H9 (cell line): ENCODE data around the gene GLB1L2. TPM values are rescaled to one million over a fixed set of nuclear protein-coding genes. Genes with fewer than 3 reads are reported as not detected.

Source experiments
- DNase-seq: peaks from one replicate; pipeline ENCODE4 v3.0.0-alpha.2; 2017
- H2AFZ ChIP-seq: one replicate; pipeline ENCODE4 v1.6.1; 2013; ENCODE audit warnings: mild to moderate bottlenecking, low read length, control low read depth, moderate library complexity
- H2AK5ac ChIP-seq: 2 replicates; pipeline ENCODE4 v1.6.1; 2013; ENCODE audit warnings: low read length, control low read depth, mixed read lengths; ENCODE audit not compliant: insufficient read length
- H2BK120ac ChIP-seq: one replicate; pipeline ENCODE4 v1.6.1; 2013; ENCODE audit warnings: low read depth, mild to moderate bottlenecking, low read length, control low read depth, inconsistent platforms; ENCODE audit not compliant: poor library complexity, severe bottlenecking
- H2BK12ac ChIP-seq: 2 replicates; pipeline ENCODE4 v1.6.1; 2013; ENCODE audit warnings: low read length, control low read depth, mixed read lengths, low read depth; ENCODE audit not compliant: insufficient read length
- H2BK15ac ChIP-seq: 2 replicates; pipeline ENCODE4 v1.6.1; 2013; ENCODE audit warnings: low read depth, low read length, control low read depth
- H2BK20ac ChIP-seq: one replicate; pipeline ENCODE4 v1.6.1; 2013; ENCODE audit warnings: low read depth, mild to moderate bottlenecking, low read length, control low read depth, inconsistent platforms; ENCODE audit not compliant: poor library complexity, severe bottlenecking
- H2BK5ac ChIP-seq: 2 replicates; pipeline ENCODE4 v1.6.1; 2013; ENCODE audit warnings: low read length, control low read depth, mixed read lengths; ENCODE audit not compliant: insufficient read length
- H3K14ac ChIP-seq: 2 replicates; pipeline ENCODE4 v1.6.1; 2013; ENCODE audit warnings: low read length, control low read depth; ENCODE audit not compliant: insufficient read depth
- H3K18ac ChIP-seq: 2 replicates; pipeline ENCODE4 v1.6.1; 2013; ENCODE audit warnings: low read depth, mild to moderate bottlenecking, mixed read lengths, low read length, control low read depth; ENCODE audit not compliant: insufficient read length
- H3K23ac ChIP-seq: 2 replicates; pipeline ENCODE4 v1.6.1; 2013; ENCODE audit warnings: low read length, control low read depth, mixed read lengths, low read depth; ENCODE audit not compliant: insufficient read length
- H3K23me2 ChIP-seq: 2 replicates; pipeline ENCODE4 v1.6.1; 2013; ENCODE audit warnings: low read depth, mild to moderate bottlenecking, mixed read lengths, low read length, control low read depth; ENCODE audit not compliant: insufficient read length, poor library complexity, severe bottlenecking
- H3K27ac ChIP-seq: 2 replicates; pipeline ENCODE4 v1.5.1; 2013; ENCODE audit warnings: low read length, control low read depth, mixed read lengths, low read depth; ENCODE audit not compliant: insufficient read length
- H3K27me3 ChIP-seq: 2 replicates; pipeline ENCODE4 v1.6.1; 2013; ENCODE audit warnings: low read length, control low read depth, inconsistent platforms; ENCODE audit not compliant: insufficient read depth
- H3K4ac ChIP-seq: 2 replicates; pipeline ENCODE4 v1.6.1; 2013; ENCODE audit warnings: low read depth, mild to moderate bottlenecking, control low read depth, inconsistent platforms, low read length, moderate library complexity
- H3K4me1 ChIP-seq: 2 replicates; pipeline ENCODE4 v1.6.1; 2013; ENCODE audit warnings: low read length, control low read depth, inconsistent platforms; ENCODE audit not compliant: insufficient read depth
- H3K4me2 ChIP-seq: 2 replicates; pipeline ENCODE4 v1.6.1; 2013; ENCODE audit warnings: low read length, control low read depth, mixed read lengths; ENCODE audit not compliant: insufficient read length, insufficient read depth
- H3K56ac ChIP-seq: 2 replicates; pipeline ENCODE4 v1.6.1; 2013; ENCODE audit warnings: low read depth, mild to moderate bottlenecking, mixed read lengths, low read length, control low read depth; ENCODE audit not compliant: insufficient read length
- H3K79me1 ChIP-seq: 2 replicates; pipeline ENCODE4 v1.6.1; 2013; ENCODE audit warnings: low read depth, mild to moderate bottlenecking, moderate library complexity, low read length, control low read depth, inconsistent platforms; ENCODE audit not compliant: insufficient read depth, poor library complexity, severe bottlenecking
- H3K79me2 ChIP-seq: 2 replicates; pipeline ENCODE4 v1.6.1; 2013; ENCODE audit warnings: low read length, control low read depth, inconsistent platforms; ENCODE audit not compliant: insufficient read depth
- H3K9ac ChIP-seq: 2 replicates; pipeline ENCODE4 v1.6.1; 2013; ENCODE audit warnings: low read length, control low read depth, mixed read lengths; ENCODE audit not compliant: insufficient read length; ENCODE audit errors: extremely low read depth
- H3K9me3 ChIP-seq: one replicate; pipeline ENCODE4 v1.6.1; 2013; ENCODE audit warnings: low read depth, low read length, inconsistent platforms; ENCODE audit not compliant: control insufficient read depth
- H3T11ph ChIP-seq: one replicate; pipeline ENCODE4 v1.6.1; 2013; ENCODE audit warnings: mild to moderate bottlenecking, low read length, control low read depth, inconsistent platforms
- H4K20me1 ChIP-seq: one replicate; pipeline ENCODE4 v1.6.1; 2013; ENCODE audit not compliant: control insufficient read depth, insufficient read length, insufficient read depth
- H4K5ac ChIP-seq: 2 replicates; pipeline ENCODE4 v1.6.1; 2013; ENCODE audit warnings: low read depth, mild to moderate bottlenecking, mixed read lengths, low read length, control low read depth; ENCODE audit not compliant: insufficient read length
- H4K8ac ChIP-seq: replicated peaks from 2 replicates; pipeline ENCODE4 v1.6.1; 2013; ENCODE audit warnings: low read length, control low read depth, mixed read lengths, low read depth; ENCODE audit not compliant: insufficient read length
- H4K91ac ChIP-seq: 2 replicates; pipeline ENCODE4 v1.6.1; 2013; ENCODE audit warnings: low read depth, mild to moderate bottlenecking, moderate library complexity, mixed read lengths, low read length, control low read depth; ENCODE audit not compliant: insufficient read length
- H3K27ac Mint-ChIP-seq, 3 experiments: 2 replicates in 2 of 3; 3 replicates in 1 of 3; pipeline ENCODE4 v1.8.0; 2020 to 2021; ENCODE audit warnings: mixed read lengths in 3 of 3, mild to moderate bottlenecking in 1 of 3, moderate library complexity in 1 of 3
- H3K27me3 Mint-ChIP-seq: 2 replicates; pipeline ENCODE4 v1.8.0; 2021; ENCODE audit warnings: low read depth, mild to moderate bottlenecking, moderate library complexity, mixed read lengths
- H3K36me3 Mint-ChIP-seq, 3 experiments: 2 replicates in 2 of 3; 3 replicates in 1 of 3; pipeline ENCODE4 v1.8.0; 2020 to 2021; ENCODE audit warnings: low read depth in 3 of 3, mixed read lengths in 3 of 3; ENCODE audit not compliant: insufficient read depth in 1 of 3
- H3K4me1 Mint-ChIP-seq, 2 experiments: 2 replicates each; pipeline ENCODE4 v1.8.0; 2020; ENCODE audit warnings: mixed read lengths in 2 of 2
- H3K4me3 Mint-ChIP-seq, 2 experiments: 2 replicates in 1 of 2; 3 replicates in 1 of 2; pipeline ENCODE4 v1.8.0; 2020 to 2021; ENCODE audit warnings: mild to moderate bottlenecking in 2 of 2, mixed read lengths in 2 of 2, moderate library complexity in 1 of 2
- H3K9me3 Mint-ChIP-seq, 2 experiments: 2 replicates in 1 of 2; 3 replicates in 1 of 2; pipeline ENCODE4 v1.8.0; 2020; ENCODE audit warnings: mild to moderate bottlenecking in 2 of 2, mixed read lengths in 2 of 2, moderate library complexity in 1 of 2
- WGBS: extraction: QIAGEN DNeasy Blood & Tissue Kit; methylation state at CpG from one replicate; pipeline ENCODE4 v1.1.7; 2013; ENCODE audit warnings: missing lambda C conversion rate, low lambda C conversion rate, mixed read lengths; ENCODE audit not compliant: insufficient read length; ENCODE audit errors: extremely low coverage; 5-methylcytosine and 5-hydroxymethylcytosine counted together
- total RNA-seq: library from RNA; stranded (reverse); gene quantifications from 2 replicates; pipeline ENCODE4 v1.2.1, GENCODE V29; 2021
- TF ChIP-seq, protein P1 (sequence below): fragments of 200-600 bp; sonication (generic); conservative IDR thresholded peaks from 3 replicates; pipeline ENCODE4 v1.8.0; 2021; ENCODE audit warnings: antibody characterized with exemption, mild to moderate bottlenecking

GLB1L2 gene
- total RNA-seq, 1 experiment from 2014 or later, result 2.4 TPM

DNA sequence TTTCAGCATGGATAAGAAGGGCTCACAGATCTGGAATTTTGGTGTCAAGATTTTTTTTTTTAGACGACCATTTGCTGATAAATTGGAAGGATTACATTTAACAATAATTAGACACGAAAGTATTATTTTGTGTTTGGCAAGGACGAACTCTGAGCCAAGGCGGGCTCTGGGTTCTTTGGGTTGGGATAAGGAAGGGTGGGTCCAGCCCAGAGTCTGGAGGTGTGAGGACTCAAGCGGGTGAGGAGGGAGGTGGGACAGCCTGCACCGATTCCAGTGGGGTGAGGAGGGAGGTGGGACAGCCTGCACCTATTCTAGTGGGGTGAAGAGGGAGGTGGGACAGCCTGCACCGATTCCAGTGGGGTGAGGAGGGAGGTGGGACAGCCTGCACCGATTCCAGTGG, 76.1 kb downstream of the GLB1L2 start:
- TF ChIP-seq, protein P1, sequence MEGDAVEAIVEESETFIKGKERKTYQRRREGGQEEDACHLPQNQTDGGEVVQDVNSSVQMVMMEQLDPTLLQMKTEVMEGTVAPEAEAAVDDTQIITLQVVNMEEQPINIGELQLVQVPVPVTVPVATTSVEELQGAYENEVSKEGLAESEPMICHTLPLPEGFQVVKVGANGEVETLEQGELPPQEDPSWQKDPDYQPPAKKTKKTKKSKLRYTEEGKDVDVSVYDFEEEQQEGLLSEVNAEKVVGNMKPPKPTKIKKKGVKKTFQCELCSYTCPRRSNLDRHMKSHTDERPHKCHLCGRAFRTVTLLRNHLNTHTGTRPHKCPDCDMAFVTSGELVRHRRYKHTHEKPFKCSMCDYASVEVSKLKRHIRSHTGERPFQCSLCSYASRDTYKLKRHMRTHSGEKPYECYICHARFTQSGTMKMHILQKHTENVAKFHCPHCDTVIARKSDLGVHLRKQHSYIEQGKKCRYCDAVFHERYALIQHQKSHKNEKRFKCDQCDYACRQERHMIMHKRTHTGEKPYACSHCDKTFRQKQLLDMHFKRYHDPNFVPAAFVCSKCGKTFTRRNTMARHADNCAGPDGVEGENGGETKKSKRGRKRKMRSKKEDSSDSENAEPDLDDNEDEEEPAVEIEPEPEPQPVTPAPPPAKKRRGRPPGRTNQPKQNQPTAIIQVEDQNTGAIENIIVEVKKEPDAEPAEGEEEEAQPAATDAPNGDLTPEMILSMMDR, result no peak
- Histone ChIP-seq H2BK120ac (no peak overlapping the region), H3K4ac (no peak overlapping the region), H2AK5ac (no peak overlapping the region), H3K27me3 (no peaks in the 10 kb centered on the region), H3K79me2 (no peaks in the 10 kb centered on the region; the same call in 1 of the 2 replicates), H4K91ac (no peak overlapping the region), H3K9ac (no peak overlapping the region), H4K20me1 (peaks cover 4% of the 10 kb centered on the region), H3K4me1 (peaks cover 6% of the 10 kb centered on the region; the same call in 1 of the 2 replicates), H3K18ac (no peak overlapping the region), H3K23ac (no peak overlapping the region), H3K56ac (no peak overlapping the region), H2AFZ (no peak overlapping the region), H2BK15ac (no peak overlapping the region), H3K4me2 (no peak overlapping the region), H2BK12ac (no peak overlapping the region), H4K5ac (no peak overlapping the region), H3K14ac (no peak overlapping the region), H3T11ph (no peak overlapping the region), H4K8ac (no peak overlapping the region), H3K23me2 (peaks cover 13% of the 10 kb centered on the region), H3K79me1 (no peaks in the 10 kb centered on the region), H3K27ac (no peak overlapping the region), H2BK5ac (no peak overlapping the region), H2BK20ac (no peak overlapping the region), H3K9me3 (no peaks in the 10 kb centered on the region)
- WGBS, result no CpG with 5 or more reads among the region's 8 CpGs
- no peak for DNase-seq
- H3K27ac Mint-ChIP-seq, result peak overlapping the region in 1 of 3 experiments; percentile 62; a peak in 2 of 7 replicates
- H3K4me1 Mint-ChIP-seq, result peaks cover 26 to 27% of the 10 kb centered on the region in 2 experiments
- H3K36me3 Mint-ChIP-seq, result peaks cover 0 to 18% (median 7%) of the 10 kb centered on the region in 3 experiments; a peak in 5 of 7 replicates
- no peaks in the 10 kb centered on the region for H3K9me3 Mint-ChIP-seq
- peaks cover 18% of the 10 kb centered on the region for H3K27me3 Mint-ChIP-seq
- H3K4me3 Mint-ChIP-seq, result no peak overlapping the region; a peak in 1 of 5 replicates
